T-helper 2 cell treated with Interferon-gamma antibody and Interleukin-4, amounts not matched to agents 100 ng/mL and 5 ng/mL, for 36 hours (primary cell): Measurements from ENCODE around the gene PRICKLE3. TPM values are rescaled to one million over a fixed set of nuclear protein-coding genes. Genes with fewer than 3 reads are reported as not detected.

Source experiments
- intact Hi-C: fragments of 100-400 bp; cut with micrococcal nuclease; formaldehyde crosslinking; loops from one replicate; pipeline ENCODE4 v1.15.1; 2023
- total RNA-seq: library from RNA; stranded (reverse); gene quantifications from 2 replicates; pipeline ENCODE4 v1.2.3, GENCODE V29; 2022

The PRICKLE3 gene
- total RNA-seq, 1 donor from 2014 or later, result 12.7 TPM

- intact Hi-C loops, result no loop called here
Measured at GRCh38 chrX:49206543-49206942, 20.4 kb upstream of the PRICKLE3 start.

- intact Hi-C loops, result no loop called here
Measured at GRCh38 chrX:49205443-49205842, 19.3 kb upstream of the PRICKLE3 start.

- intact Hi-C loops, result loop anchor here (5.0 kb wide), 1 partner anchor 37 kb away; no protein-coding TSS in a partner anchor
Measured at GRCh38 chrX:49204709-49205108, 18.5 kb upstream of the PRICKLE3 start.

GRCh38 chrX:49204017-49204416 is 17.8 kb upstream of the PRICKLE3 start:
- intact Hi-C loops, result loop anchor here (5.0 kb wide), 1 partner anchor 37 kb away; no protein-coding TSS in a partner anchor

GRCh38 chrX:49203536-49203935 is 17.4 kb upstream of the PRICKLE3 start:
- intact Hi-C loops, result loop anchor here (5.0 kb wide), 1 partner anchor 36 kb away; no protein-coding TSS in a partner anchor

- intact Hi-C loops, result loop anchor here (5.0 kb wide), 1 partner anchor 35 kb away; no protein-coding TSS in a partner anchor
Measured at GRCh38 chrX:49202022-49202421, 15.8 kb upstream of the PRICKLE3 start.

- intact Hi-C loops, result loop anchor here (1.0 to 10.0 kb wide), 6 partner anchors 9 to 265 kb away; partner anchors contain the start of genes CCDC22 and PPP1R3F
Measured at GRCh38 chrX:49199906-49200771, 14.0 kb upstream of the PRICKLE3 start, which contains the start of gene SYP. Gene SYP, minus strand, starts transcription at chrX:49200193. Its CDS starts 7 bp downstream, at chrX:49200186.

- intact Hi-C loops, result loop anchor here (10.0 kb wide), 1 partner anchor 264 kb away; no protein-coding TSS in a partner anchor
Measured at GRCh38 chrX:49199315-49199595, 13.1 kb upstream of the PRICKLE3 start.

GRCh38 chrX:49198540-49199314 is 12.6 kb upstream of the PRICKLE3 start:
- intact Hi-C loops, result loop anchor here (10.0 kb wide), 1 partner anchor 264 kb away; no protein-coding TSS in a partner anchor

GRCh38 chrX:49197543-49198087 is 11.4 kb upstream of the PRICKLE3 start:
- intact Hi-C loops, result loop anchor here (10.0 kb wide), 1 partner anchor 263 kb away; no protein-coding TSS in a partner anchor

GRCh38 chrX:49193542-49193964 is 7.4 kb upstream of the PRICKLE3 start:
- intact Hi-C loops, result loop anchor here (5.0 to 10.0 kb wide), 3 partner anchors 259 to 684 kb away; partner anchors contain the start of gene USP27X

- intact Hi-C loops, result loop anchor here (5.0 to 10.0 kb wide), 3 partner anchors 258 to 684 kb away; partner anchors contain the start of gene USP27X
Measured at GRCh38 chrX:49192722-49193328, 6.7 kb upstream of the PRICKLE3 start.

GRCh38 chrX:49191574-49192011 is 5.4 kb upstream of the PRICKLE3 start:
- intact Hi-C loops, result loop anchor here (1.0 to 10.0 kb wide), 7 partner anchors 9 to 686 kb away; partner anchors contain the start of genes GPKOW, PPP1R3F, SYP and USP27X

- intact Hi-C loops, result loop anchor here (1.0 to 10.0 kb wide), 7 partner anchors 9 to 686 kb away; partner anchors contain the start of genes GPKOW, PPP1R3F, SYP and USP27X
Measured at GRCh38 chrX:49190821-49191573, 4.8 kb upstream of the PRICKLE3 start.

GRCh38 chrX:49189606-49190005 is 3.4 kb upstream of the PRICKLE3 start:
- intact Hi-C loops, result loop anchor here (2.0 to 10.0 kb wide), 4 partner anchors 23 to 688 kb away; partner anchors contain the start of gene USP27X

- intact Hi-C loops, result no loop called here
Measured at GRCh38 chrX:49188468-49189076, 2.4 kb upstream of the PRICKLE3 start.

- intact Hi-C loops, result no loop called here
Measured at GRCh38 chrX:49187526-49187925, 1.4 kb upstream of the PRICKLE3 start.

- intact Hi-C loops, result no loop called here
Measured at GRCh38 chrX:49187028-49187394, 838 bp upstream of the PRICKLE3 start.
